Daoy (cell line): Measurements from ENCODE around the gene BMAL1. TPM values are rescaled to one million over a fixed set of nuclear protein-coding genes. Genes with fewer than 3 reads are reported as not detected.

ENCODE experiments used
- DNase-seq: peaks from one replicate; pipeline ENCODE4 v3.0.0-alpha.2; 2015; ENCODE audit warnings: low read depth
- total RNA-seq: library from RNA; depleted of rRNA; stranded (reverse); fragments of >200 nt; shearing (Covaris generic); gene quantifications from 2 replicates; pipeline ENCODE4 v1.2.3, GENCODE V29; 2014

BMAL1 gene
- total RNA-seq, 1 experiment from 2014 or later, result 29.8 TPM

- DNase-seq, result peak; percentile 89
These were observed 61.9 kb downstream of the BMAL1 start for GRCh38 chr11:13339195-13340153.

GRCh38 chr11:13341026-13341425 is 63.4 kb downstream of the BMAL1 start:
- no peak for DNase-seq

GRCh38 chr11:13343067-13343466 is 65.5 kb downstream of the BMAL1 start:
- no peak for DNase-seq

- DNase-seq, result peak; percentile 75
These were observed 66.5 kb downstream of the BMAL1 start for GRCh38 chr11:13343931-13344717.

- DNase-seq, result peak; percentile 41
These were observed 67.2 kb downstream of the BMAL1 start for GRCh38 chr11:13344818-13345217.

- no peak for DNase-seq
These were observed 68.9 kb downstream of the BMAL1 start for GRCh38 chr11:13346470-13346869.

- no peak for DNase-seq
These were observed 70.3 kb downstream of the BMAL1 start for GRCh38 chr11:13347901-13348300.

- DNase-seq, result no peak
These were observed 70.7 kb downstream of the BMAL1 start for GRCh38 chr11:13348305-13348704.

- DNase-seq, result no peak
These were observed 71.5 kb downstream of the BMAL1 start for GRCh38 chr11:13349046-13349445.

- DNase-seq, result no peak
These were observed 72.0 kb downstream of the BMAL1 start for GRCh38 chr11:13349581-13349980.

GRCh38 chr11:13352711-13353110 is 75.1 kb downstream of the BMAL1 start:
- no peak for DNase-seq

GRCh38 chr11:13354335-13354734 is 76.7 kb downstream of the BMAL1 start:
- DNase-seq, result no peak

GRCh38 chr11:13355191-13355590 is 77.6 kb downstream of the BMAL1 start:
- DNase-seq, result no peak

GRCh38 chr11:13357232-13357631 is 79.6 kb downstream of the BMAL1 start:
- no peak for DNase-seq

- DNase-seq, result peak; percentile 10
These were observed 81.1 kb downstream of the BMAL1 start for GRCh38 chr11:13358596-13359270.

- DNase-seq, result no peak
These were observed 85.1 kb downstream of the BMAL1 start for GRCh38 chr11:13362596-13363109.

- peak; percentile 82 for DNase-seq
These were observed 86.8 kb downstream of the BMAL1 start for GRCh38 chr11:13364388-13364787.

- no peak for DNase-seq
These were observed 88.9 kb downstream of the BMAL1 start for GRCh38 chr11:13366266-13367026.

- DNase-seq, result no peak
These were observed 89.5 kb downstream of the BMAL1 start for GRCh38 chr11:13367115-13367514.

GRCh38 chr11:13368041-13368446 is 90.5 kb downstream of the BMAL1 start:
- DNase-seq, result no peak

- no peak for DNase-seq
These were observed 95.6 kb downstream of the BMAL1 start for GRCh38 chr11:13373216-13373615.
